DOHH2 (cell line): Measurements from ENCODE around the gene TEX26.

Experiments used
- H3F3A ChIP-seq: fragments of 200-600 bp; sonication (generic), shearing (Covaris generic); 2 replicates; pipeline ENCODE4 v1.6.0; 2016; ENCODE audit warnings: antibody characterized with exemption, mild to moderate bottlenecking; ENCODE audit not compliant: control insufficient read depth, insufficient read depth
- H3K27ac ChIP-seq: fragments of 200-600 bp; sonication (generic); 2 replicates; pipeline ENCODE4 v1.5.1; 2014; ENCODE audit warnings: low read depth, mild to moderate bottlenecking, low read length, moderate library complexity
- H3K27me3 ChIP-seq: fragments of 200-600 bp; sonication (generic); 2 replicates; pipeline ENCODE4 v1.6.1; 2014; ENCODE audit warnings: mild to moderate bottlenecking, low read length, mixed read lengths; ENCODE audit not compliant: control insufficient read depth
- H3K36me3 ChIP-seq: fragments of 200-600 bp; sonication (generic); 2 replicates; pipeline ENCODE4 v1.6.1; 2014; ENCODE audit warnings: mild to moderate bottlenecking, low read length, moderate library complexity, mixed read lengths; ENCODE audit not compliant: control insufficient read depth
- H3K4me1 ChIP-seq: fragments of 200-600 bp; sonication (generic); 2 replicates; pipeline ENCODE4 v1.6.1; 2014; ENCODE audit warnings: mild to moderate bottlenecking, low read length, mixed read lengths; ENCODE audit not compliant: control insufficient read depth
- H3K4me2 ChIP-seq: fragments of 200-600 bp; sonication (generic); 2 replicates; pipeline ENCODE4 v1.6.0; 2014; ENCODE audit warnings: mild to moderate bottlenecking, low read length, moderate library complexity
- H3K4me3 ChIP-seq: fragments of 200-600 bp; sonication (generic); 2 replicates; pipeline ENCODE4 v1.5.1; 2014; ENCODE audit warnings: mild to moderate bottlenecking, low read length, mixed read lengths
- H3K79me2 ChIP-seq: fragments of 200-600 bp; sonication (generic); 2 replicates; pipeline ENCODE4 v1.6.1; 2014; ENCODE audit warnings: mild to moderate bottlenecking, low read length, mixed read lengths; ENCODE audit not compliant: control insufficient read depth
- H3K9me2 ChIP-seq: fragments of 200-600 bp; sonication (generic); replicated peaks from 2 replicates; pipeline ENCODE4 v1.6.1; 2014; ENCODE audit warnings: mild to moderate bottlenecking, low read length, mixed read lengths; ENCODE audit not compliant: control insufficient read depth
- H3K9me3 ChIP-seq: fragments of 200-600 bp; sonication (generic); 2 replicates; pipeline ENCODE4 v1.6.1; 2014; ENCODE audit warnings: antibody characterized with exemption, low read length, mixed read lengths; ENCODE audit not compliant: control insufficient read depth, insufficient read depth
- H4K20me1 ChIP-seq: fragments of 200-600 bp; sonication (generic); 2 replicates; pipeline ENCODE4 v1.6.0; 2014; ENCODE audit warnings: low read depth, mild to moderate bottlenecking, antibody characterized with exemption, low read length, moderate library complexity; ENCODE audit not compliant: control insufficient read depth, insufficient read depth
- CTCF ChIP-seq: fragments of 200-600 bp; sonication (generic); IDR thresholded peaks from one replicate; pipeline ENCODE4 v1.5.1; 2014; ENCODE audit warnings: antibody characterized with exemption, mild to moderate bottlenecking, low read depth, low read length; ENCODE audit not compliant: poor library complexity, severe bottlenecking
- EZH2phosphoT487 ChIP-seq: fragments of 200-600 bp; sonication (generic); IDR thresholded peaks from 2 replicates; pipeline ENCODE4 v1.6.1; 2017; ENCODE audit warnings: borderline replicate concordance, mild to moderate bottlenecking, antibody characterized with exemption, low read length, moderate library complexity, mixed read lengths

Gene TEX26

GRCh38 chr13:31022288-31022895 lies 89.9 kb downstream of the TEX26 start:
- no peaks in the 10 kb centered on the region for H3K4me1 ChIP-seq
- H3K36me3 ChIP-seq = no peaks in the 10 kb centered on the region
- no peaks in the 10 kb centered on the region for H3K9me2 ChIP-seq
- no peaks in the 10 kb centered on the region for H3K79me2 ChIP-seq
- no peaks in the 10 kb centered on the region for H3F3A ChIP-seq
- H3K4me3 ChIP-seq = no peak overlapping the region
- H4K20me1 ChIP-seq = no peaks in the 10 kb centered on the region
- no peak overlapping the region for H3K4me2 ChIP-seq
- no peak overlapping the region for H3K27ac ChIP-seq
- H3K27me3 ChIP-seq = peaks cover 36% of the 10 kb centered on the region
- TF ChIP-seq CTCF (no peak), EZH2phosphoT487 (no peak)
- H3K9me3 ChIP-seq = no peaks in the 10 kb centered on the region

GRCh38 chr13:31022928-31023530 lies 90.6 kb downstream of the TEX26 start:
- Histone ChIP-seq H3K27ac (no peak overlapping the region), H3K79me2 (no peaks in the 10 kb centered on the region), H3K4me3 (no peak overlapping the region), H3K36me3 (no peaks in the 10 kb centered on the region), H3F3A (no peaks in the 10 kb centered on the region), H3K27me3 (peaks cover 35% of the 10 kb centered on the region), H3K4me1 (no peaks in the 10 kb centered on the region), H3K9me2 (no peaks in the 10 kb centered on the region), H3K9me3 (no peaks in the 10 kb centered on the region), H4K20me1 (no peaks in the 10 kb centered on the region), H3K4me2 (no peak overlapping the region)
- TF ChIP-seq EZH2phosphoT487 (no peak), CTCF (no peak)
